ENCODE measurements around the gene SURF6. TPM values are rescaled to one million over a fixed set of nuclear protein-coding genes. Genes with fewer than 3 reads are reported as not detected.
"Not testable (repeated sequence)": the region's sequence is repeated elsewhere in the genome, so short reads cannot be mapped to it uniquely, and the experiment has no call there.

Gene SURF6
- total RNA-seq, 5 donors from 2014 or later (not counting 1 experiment from before 2014, with no cell fraction given): 18.5 to 35.0 (median 31.1) TPM

DNA sequence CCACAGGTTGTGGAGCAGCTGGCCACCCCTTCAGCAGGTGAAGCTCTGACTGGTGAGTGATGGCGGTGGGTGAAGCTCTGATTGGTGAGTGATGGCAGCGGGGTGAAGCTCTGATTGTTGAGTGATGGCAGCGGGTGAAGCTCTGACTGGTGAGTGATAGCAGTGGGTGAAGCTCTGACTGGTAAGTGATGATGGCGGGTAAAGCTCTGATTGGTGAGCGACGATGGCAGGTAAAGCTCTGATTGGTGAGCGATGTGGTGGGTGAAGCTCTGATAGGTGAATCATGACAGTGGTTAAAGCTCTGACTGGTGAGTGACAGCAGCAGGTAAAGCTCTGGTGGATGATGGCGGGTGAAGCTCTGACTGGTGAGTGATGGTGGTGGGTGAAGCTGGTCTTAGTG is 51.6 kb downstream of the SURF6 start:
- Histone ChIP-seq H3K4me3 (ENCODE audit: control insufficient read depth in 1 of 2, extremely low read depth in 1 of 2, low read length in 1 of 2) (no peak overlapping the region), H3K27me3 (replicated peaks in 1 of 2; ENCODE audit: control insufficient read depth in 2 of 2, extremely low read depth in 1 of 2, insufficient read depth in 2 of 2, low read length in 1 of 2) (peaks cover 0 to 5% of the 10 kb centered on the region in 2 experiments), H3K4me1 (ENCODE audit: control insufficient read depth in 1 of 2, extremely low read depth in 1 of 2, insufficient read depth in 2 of 2, low read length in 2 of 2) (no peaks in the 10 kb centered on the region), H3K9me3 (no peaks in the 10 kb centered on the region), H3K27ac (ENCODE audit: low read length) (no peak overlapping the region), H3K36me3 (ENCODE audit: control insufficient read depth in 2 of 2, extremely low read depth in 1 of 2, insufficient read depth in 1 of 2, low read length in 1 of 2) (no peaks in the 10 kb centered on the region)
- ChIA-PET CTCF (no interaction called here), POLR2A (no interaction called here)
- no peaks in the 10 kb centered on the region for H3K36me3 Mint-ChIP-seq
- no peaks in the 10 kb centered on the region for H3K4me1 Mint-ChIP-seq
- peaks cover 8 to 13% of the 10 kb centered on the region in 2 donors for H3K27me3 Mint-ChIP-seq
- ATAC-seq (replicated peaks in 1 of 4): no peak
- WGBS (ENCODE audit: insufficient coverage): 83% methylated on average over 5 of the region's 8 CpGs
- no peak overlapping the region for H3K27ac Mint-ChIP-seq
- H3K9me3 Mint-ChIP-seq: peaks cover 0 to 3% (median 2%) of the 10 kb centered on the region in 3 donors
- no peak for DNase-seq
- no peak overlapping the region for H3K4me3 Mint-ChIP-seq

DNA sequence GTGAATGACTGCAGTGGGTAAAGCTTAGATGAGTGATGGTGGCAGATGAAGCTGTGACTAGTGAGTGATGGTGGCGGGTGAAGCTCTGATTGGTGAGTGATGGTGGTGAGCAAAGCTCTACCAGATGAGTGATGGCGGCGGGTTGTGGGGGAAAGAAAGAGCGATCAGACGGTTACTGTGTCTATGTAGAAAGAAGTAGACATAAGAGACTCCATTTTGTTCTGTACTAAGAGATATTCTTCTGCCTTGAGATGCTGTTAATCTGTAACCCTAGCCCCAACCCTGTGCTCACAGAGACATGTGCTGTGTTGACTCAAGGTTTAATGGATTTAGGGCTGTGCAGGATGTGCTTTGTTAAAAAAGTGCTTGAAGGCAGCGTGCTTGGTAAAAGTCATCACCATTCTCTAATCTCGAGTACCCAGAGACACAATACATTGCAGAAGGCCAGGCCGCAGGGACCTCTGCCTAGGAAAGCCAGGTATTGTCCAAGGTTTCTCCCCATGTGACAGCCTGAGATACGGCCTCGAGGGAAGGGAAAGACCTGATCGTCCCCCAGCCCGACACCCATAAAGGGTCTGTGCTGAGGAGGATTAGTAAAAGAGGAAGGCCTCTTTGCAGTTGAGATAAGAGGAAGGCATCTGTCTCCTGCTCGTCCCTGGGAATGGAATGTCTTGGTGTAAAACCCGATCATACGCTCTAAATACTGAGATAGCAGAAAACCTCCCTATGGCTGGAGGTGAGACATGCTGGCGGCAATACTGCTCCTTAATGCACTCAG is 52.5 kb downstream of the SURF6 start:
- H3K4me3 Mint-ChIP-seq; CTCF ChIA-PET; H3K36me3 ChIP-seq (ENCODE audit: control insufficient read depth in 2 of 2, extremely low read depth in 1 of 2, insufficient read depth in 1 of 2, low read length in 1 of 2); H3K4me3 ChIP-seq (ENCODE audit: control insufficient read depth in 1 of 2, extremely low read depth in 1 of 2, low read length in 1 of 2); H3K27ac ChIP-seq (ENCODE audit: low read length); H3K9me3 Mint-ChIP-seq; H3K9me3 ChIP-seq; DNase-seq; H3K4me1 ChIP-seq (ENCODE audit: control insufficient read depth in 1 of 2, extremely low read depth in 1 of 2, insufficient read depth in 2 of 2, low read length in 2 of 2); H3K27ac Mint-ChIP-seq; ATAC-seq (replicated peaks in 1 of 4); H3K27me3 ChIP-seq (replicated peaks in 1 of 2; ENCODE audit: control insufficient read depth in 2 of 2, extremely low read depth in 1 of 2, insufficient read depth in 2 of 2, low read length in 1 of 2); H3K4me1 Mint-ChIP-seq; POLR2A ChIA-PET; H3K36me3 Mint-ChIP-seq: not testable (repeated sequence)
- peaks cover 8 to 19% of the 10 kb centered on the region in 2 donors for H3K27me3 Mint-ChIP-seq
- WGBS (ENCODE audit: insufficient coverage): 83% methylated on average over 6 of the region's 16 CpGs

DNA sequence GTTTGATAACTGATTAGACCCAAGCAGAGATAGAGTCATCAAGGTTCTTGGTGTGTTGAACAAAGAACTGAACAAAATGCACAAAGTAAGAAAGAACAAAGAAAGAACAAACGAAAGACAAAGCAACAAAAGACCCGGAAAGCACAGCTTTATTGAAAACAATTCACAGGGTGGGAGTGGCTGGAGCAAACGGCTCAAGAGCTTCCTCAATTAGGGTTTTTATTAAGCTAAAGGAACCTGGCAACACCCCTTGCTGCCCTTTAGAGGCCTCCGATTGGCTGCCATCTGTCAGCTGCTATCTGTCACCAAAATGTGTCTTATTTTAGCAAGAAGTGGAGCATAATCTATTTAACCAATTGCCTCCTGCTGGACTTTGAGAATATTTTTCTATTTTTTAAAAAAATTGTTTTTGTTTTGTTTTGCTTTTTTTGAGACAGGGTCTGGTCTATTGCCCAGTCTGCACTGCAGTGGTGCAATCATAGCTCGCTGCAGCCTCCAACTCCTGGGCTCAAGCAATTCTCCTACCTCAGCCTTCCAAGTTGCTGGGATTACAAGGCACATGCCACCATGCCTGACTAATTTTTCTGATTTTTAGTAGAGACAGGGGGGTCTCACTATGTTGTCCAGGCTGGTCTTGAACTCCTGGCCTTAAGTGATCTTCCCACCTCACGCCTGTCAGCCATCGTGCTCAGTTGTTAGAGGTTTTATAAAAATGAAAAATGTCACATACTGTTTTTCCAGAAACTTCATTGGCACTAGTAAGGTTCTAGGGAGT is 53.3 kb downstream of the SURF6 start:
- no peaks in the 10 kb centered on the region for H3K9me3 Mint-ChIP-seq
- ChIA-PET CTCF (no interaction called here), POLR2A (no interaction called here)
- H3K4me3 ChIP-seq (ENCODE audit: control insufficient read depth in 1 of 2, extremely low read depth in 1 of 2, low read length in 1 of 2): no peak overlapping the region
- no peaks in the 10 kb centered on the region for H3K36me3 ChIP-seq (ENCODE audit: control insufficient read depth in 2 of 2, extremely low read depth in 1 of 2, insufficient read depth in 1 of 2, low read length in 1 of 2)
- no peaks in the 10 kb centered on the region for H3K4me1 ChIP-seq (ENCODE audit: control insufficient read depth in 1 of 2, extremely low read depth in 1 of 2, insufficient read depth in 2 of 2, low read length in 2 of 2)
- H3K4me3 Mint-ChIP-seq: no peak overlapping the region
- H3K9me3 ChIP-seq: no peaks in the 10 kb centered on the region
- no peak overlapping the region for H3K27ac ChIP-seq (ENCODE audit: low read length)
- ATAC-seq (replicated peaks in 1 of 4) (no peak), DNase-seq (no peak)
- peaks cover 12 to 25% of the 10 kb centered on the region in 2 donors for H3K27me3 Mint-ChIP-seq
- H3K27me3 ChIP-seq (replicated peaks in 1 of 2; ENCODE audit: control insufficient read depth in 2 of 2, extremely low read depth in 1 of 2, insufficient read depth in 2 of 2, low read length in 1 of 2): peaks cover 0 to 11% of the 10 kb centered on the region in 2 experiments
- H3K4me1 Mint-ChIP-seq: no peaks in the 10 kb centered on the region
- H3K36me3 Mint-ChIP-seq: no peaks in the 10 kb centered on the region
- no peak overlapping the region for H3K27ac Mint-ChIP-seq
- WGBS (ENCODE audit: insufficient coverage): 26% methylated on average over 4 of the region's 7 CpGs

DNA sequence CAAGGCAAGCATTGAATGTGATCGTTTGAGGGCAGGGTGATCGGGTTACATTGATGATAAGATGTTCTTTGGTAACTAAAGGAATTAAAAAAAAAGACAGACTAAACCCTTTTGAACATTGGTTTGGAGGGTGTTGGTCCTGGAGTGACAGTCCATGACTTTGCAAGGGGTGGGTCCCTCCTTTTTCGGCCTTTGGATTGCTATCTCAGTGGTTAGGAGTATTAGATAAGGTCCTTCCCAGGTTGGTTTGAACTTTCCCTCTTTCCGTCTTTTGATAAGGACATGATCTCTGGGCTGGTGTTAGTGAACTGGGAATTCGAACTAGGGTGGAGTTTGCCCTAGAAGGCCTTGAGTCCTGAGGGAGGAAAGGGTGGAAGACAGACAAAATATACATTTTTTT is 55.6 kb downstream of the SURF6 start:
- ATAC-seq (replicated peaks in 1 of 4) (no peak), DNase-seq (no peak)
- Histone ChIP-seq H3K4me1 (ENCODE audit: control insufficient read depth in 1 of 2, extremely low read depth in 1 of 2, insufficient read depth in 2 of 2, low read length in 2 of 2) (peaks cover 0 to 2% of the 10 kb centered on the region in 2 experiments), H3K27ac (ENCODE audit: low read length) (no peak overlapping the region), H3K4me3 (ENCODE audit: control insufficient read depth in 1 of 2, extremely low read depth in 1 of 2, low read length in 1 of 2) (no peak overlapping the region), H3K27me3 (replicated peaks in 1 of 2; ENCODE audit: control insufficient read depth in 2 of 2, extremely low read depth in 1 of 2, insufficient read depth in 2 of 2, low read length in 1 of 2) (peaks cover 0 to 31% of the 10 kb centered on the region in 2 experiments), H3K9me3 (no peaks in the 10 kb centered on the region), H3K36me3 (ENCODE audit: control insufficient read depth in 2 of 2, extremely low read depth in 1 of 2, insufficient read depth in 1 of 2, low read length in 1 of 2) (no peaks in the 10 kb centered on the region)
- no peak overlapping the region for H3K27ac Mint-ChIP-seq
- H3K36me3 Mint-ChIP-seq: no peaks in the 10 kb centered on the region
- H3K4me1 Mint-ChIP-seq: peaks cover 0 to 4% (median 3%) of the 10 kb centered on the region in 3 donors
- no peaks in the 10 kb centered on the region for H3K9me3 Mint-ChIP-seq
- POLR2A ChIA-PET: no interaction called here
- CTCF ChIA-PET: no interaction called here
- peaks cover 18 to 41% of the 10 kb centered on the region in 2 donors for H3K27me3 Mint-ChIP-seq
- 83% methylated on average over 4 of the region's 5 CpGs for WGBS (ENCODE audit: insufficient coverage)
- H3K4me3 Mint-ChIP-seq: no peak overlapping the region

Other genes with a start within 250 kb of the SURF6 start
- 100 to 1,000 TPM in 4 of 5 donors, 10 to 100 TPM in 1; 81.0 to 161 (median 137) TPM for gene RALGDS, start 214.9 kb downstream of the SURF6 start, total RNA-seq
- 10 to 100 TPM in 2 of 5 donors, 1 to 10 TPM in 3; 1.3 to 13.3 (median 7.9) TPM for gene GBGT1, start 172.3 kb downstream of the SURF6 start, total RNA-seq
- gene OBP2B, start 126.9 kb downstream of the SURF6 start, total RNA-seq: not detected
- 1 to 10 TPM in 1 of 5 donors, under 1 TPM in 3, not detected in 1; 0.06 to 1.8 (median 0.37) TPM for gene ABO, start 61.0 kb downstream of the SURF6 start, total RNA-seq
- gene MED22, start 11.9 kb upstream of the SURF6 start, total RNA-seq: 10 to 100 TPM; 25.9 to 44.8 (median 40.7) TPM
- gene RPL7A, start 12.0 kb upstream of the SURF6 start, total RNA-seq: 1,000 to 10,000 TPM; 2,623 to 2,692 (median 2,659) TPM
- gene SURF1, start 20.3 kb upstream of the SURF6 start, total RNA-seq: 10 to 100 TPM; 33.0 to 58.7 (median 58.3) TPM
- 10 to 100 TPM; 17.0 to 25.3 (median 24.9) TPM for gene SURF2, start 20.4 kb upstream of the SURF6 start, total RNA-seq
- 100 to 1,000 TPM in 4 of 5 donors, 10 to 100 TPM in 1; 73.5 to 114 (median 107) TPM for gene SURF4, start 39.9 kb upstream of the SURF6 start, total RNA-seq
- gene STKLD1, start 40.2 kb upstream of the SURF6 start, total RNA-seq: 1 to 10 TPM in 2 of 5 donors, under 1 TPM in 3; 0.49 to 1.1 (median 0.70) TPM
- 10 to 100 TPM; 23.6 to 44.5 (median 34.9) TPM for gene REXO4, start 81.8 kb upstream of the SURF6 start, total RNA-seq
- gene ADAMTS13, start 86.2 kb upstream of the SURF6 start, total RNA-seq: 1 to 10 TPM; 1.3 to 3.3 (median 2.4) TPM
- 1 to 10 TPM; 2.6 to 5.2 (median 3.7) TPM for gene CACFD1, start 123.8 kb upstream of the SURF6 start, total RNA-seq
- gene SLC2A6, start 142.9 kb upstream of the SURF6 start, total RNA-seq: 1 to 10 TPM; 3.6 to 6.1 (median 4.9) TPM
- not detected for gene MYMK, start 188.8 kb upstream of the SURF6 start, total RNA-seq
- gene ADAMTSL2, start 198.5 kb upstream of the SURF6 start, total RNA-seq: under 1 TPM; 0.16 to 0.76 (median 0.53) TPM

Data from T-cell (primary cell).